Cardiac muscle cell (in vitro differentiated cells and primary cell): ENCODE measurements around the gene SOCS4. TPM values are rescaled to one million over a fixed set of nuclear protein-coding genes. Genes with fewer than 3 reads are reported as not detected.

Experiments
- DNase-seq, 2 donors: peaks; one replicate each; pipeline versions ENCODE4 v3.0.0 to v3.0.0-alpha.2; 2010 to 2017; ENCODE audit warnings: low read depth in 1 of 2, low spot score in 1 of 2
- H3K27ac ChIP-seq: fragments of 200-600 bp; sonication (generic); 2 replicates; pipeline ENCODE4 v1.5.1; 2016
- H3K27me3 ChIP-seq: fragments of 200-600 bp; sonication (generic); 2 replicates; pipeline ENCODE4 v1.6.0; 2016; ENCODE audit warnings: control low read depth
- H3K36me3 ChIP-seq: fragments of 200-600 bp; sonication (generic); 2 replicates; pipeline ENCODE4 v1.5.1; 2016; ENCODE audit warnings: control low read depth
- H3K4me1 ChIP-seq: fragments of 200-600 bp; sonication (generic); 2 replicates; pipeline ENCODE4 v1.8.1; 2017; ENCODE audit warnings: low read depth, mild to moderate bottlenecking, mixed run types
- H3K4me3 ChIP-seq: fragments of 200-600 bp; sonication (generic); 2 replicates; pipeline ENCODE4 v1.5.1; 2016; ENCODE audit warnings: mild to moderate bottlenecking
- H3K9me3 ChIP-seq: fragments of 200-600 bp; sonication (generic); 2 replicates; pipeline ENCODE4 v1.5.1; 2017; ENCODE audit warnings: low read depth, mild to moderate bottlenecking, control low read depth
- polyA plus RNA-seq: library from polyadenylated mRNA; unstranded; fragments of >200 nt; fragmentation: Nextera tagmentation; extraction: Ambion mirVana; gene quantifications from 2 replicates; pipeline ENCODE4 v1.2.1, GENCODE V29; 2016
- total RNA-seq: library from RNA; depleted of rRNA; stranded (reverse); fragments of >200 nt; gene quantifications from 2 replicates; pipeline ENCODE4 v1.2.3, GENCODE V29; 2016
- TF ChIP-seq, protein P1 (sequence below): IDR thresholded peaks from 2 replicates; pipeline ENCODE4 v1.5.1; 2012; ENCODE audit warnings: low read depth, mild to moderate bottlenecking, low read length

Gene SOCS4, protein sequence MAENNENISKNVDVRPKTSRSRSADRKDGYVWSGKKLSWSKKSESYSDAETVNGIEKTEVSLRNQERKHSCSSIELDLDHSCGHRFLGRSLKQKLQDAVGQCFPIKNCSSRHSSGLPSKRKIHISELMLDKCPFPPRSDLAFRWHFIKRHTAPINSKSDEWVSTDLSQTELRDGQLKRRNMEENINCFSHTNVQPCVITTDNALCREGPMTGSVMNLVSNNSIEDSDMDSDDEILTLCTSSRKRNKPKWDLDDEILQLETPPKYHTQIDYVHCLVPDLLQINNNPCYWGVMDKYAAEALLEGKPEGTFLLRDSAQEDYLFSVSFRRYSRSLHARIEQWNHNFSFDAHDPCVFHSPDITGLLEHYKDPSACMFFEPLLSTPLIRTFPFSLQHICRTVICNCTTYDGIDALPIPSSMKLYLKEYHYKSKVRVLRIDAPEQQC
- 6.0 and 8.5 TPM in 2 replicates for total RNA-seq
- polyA plus RNA-seq = 6.5 and 8.4 TPM in 2 replicates

DNA sequence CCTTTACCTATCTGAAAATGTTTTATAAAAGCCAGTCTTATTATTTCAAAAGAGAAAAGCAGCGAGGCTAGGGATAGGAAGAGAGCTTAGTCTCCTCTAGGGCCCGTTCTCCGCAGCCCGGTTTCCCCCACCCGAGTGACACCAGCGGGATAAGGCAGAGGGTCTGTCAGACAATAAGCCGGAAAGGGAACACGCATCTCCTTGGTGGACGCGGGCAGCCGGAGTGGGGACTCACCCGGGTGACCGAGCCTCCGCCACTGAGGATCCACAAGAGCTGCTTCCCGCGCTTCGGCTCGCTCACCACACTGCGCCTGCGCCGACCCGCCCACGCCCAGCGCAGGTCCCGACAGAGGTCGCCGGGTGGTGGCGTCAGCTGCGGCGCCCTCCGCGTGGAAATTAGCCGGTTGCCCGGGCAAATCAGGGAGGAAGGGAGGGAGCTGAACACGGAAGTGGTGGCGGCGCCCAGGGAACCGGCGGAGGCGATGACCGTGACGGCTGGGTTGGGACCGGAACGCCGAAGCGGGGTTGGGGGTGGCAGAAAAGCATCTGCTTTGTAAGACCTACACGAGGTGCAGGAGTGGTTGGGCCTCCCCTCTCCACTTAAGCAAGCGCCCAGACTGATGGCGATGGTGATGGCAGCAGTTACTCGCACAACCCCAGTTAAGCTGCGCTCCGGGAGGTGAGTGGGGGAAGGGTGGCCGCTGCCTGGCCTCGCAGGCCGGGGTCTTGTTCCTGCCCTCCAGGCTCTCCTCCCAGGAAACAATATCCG, at the start of gene SOCS4, which contains the start of gene WDHD1:
TSS of gene SOCS4 (plus strand) at position 444 of the 769 bp plus-strand sequence. CDS start 15,806 bp downstream, outside the sequence.
TSS of gene WDHD1 (minus strand) at position 307 of the 769 bp plus-strand sequence. CDS start 312 bp downstream, outside the sequence.
- no peaks in the 10 kb centered on the region for H3K9me3 ChIP-seq
- peak; percentile 94 to 95 for DNase-seq
- peak within 1 kb of the TSS; percentile 47 for H3K27ac ChIP-seq
- TF ChIP-seq, protein P1, sequence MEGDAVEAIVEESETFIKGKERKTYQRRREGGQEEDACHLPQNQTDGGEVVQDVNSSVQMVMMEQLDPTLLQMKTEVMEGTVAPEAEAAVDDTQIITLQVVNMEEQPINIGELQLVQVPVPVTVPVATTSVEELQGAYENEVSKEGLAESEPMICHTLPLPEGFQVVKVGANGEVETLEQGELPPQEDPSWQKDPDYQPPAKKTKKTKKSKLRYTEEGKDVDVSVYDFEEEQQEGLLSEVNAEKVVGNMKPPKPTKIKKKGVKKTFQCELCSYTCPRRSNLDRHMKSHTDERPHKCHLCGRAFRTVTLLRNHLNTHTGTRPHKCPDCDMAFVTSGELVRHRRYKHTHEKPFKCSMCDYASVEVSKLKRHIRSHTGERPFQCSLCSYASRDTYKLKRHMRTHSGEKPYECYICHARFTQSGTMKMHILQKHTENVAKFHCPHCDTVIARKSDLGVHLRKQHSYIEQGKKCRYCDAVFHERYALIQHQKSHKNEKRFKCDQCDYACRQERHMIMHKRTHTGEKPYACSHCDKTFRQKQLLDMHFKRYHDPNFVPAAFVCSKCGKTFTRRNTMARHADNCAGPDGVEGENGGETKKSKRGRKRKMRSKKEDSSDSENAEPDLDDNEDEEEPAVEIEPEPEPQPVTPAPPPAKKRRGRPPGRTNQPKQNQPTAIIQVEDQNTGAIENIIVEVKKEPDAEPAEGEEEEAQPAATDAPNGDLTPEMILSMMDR = no peak
- no peaks in the 10 kb centered on the region for H3K36me3 ChIP-seq
- no peaks in the 10 kb centered on the region for H3K27me3 ChIP-seq
- peak within 1 kb of the TSS; percentile 62 for H3K4me3 ChIP-seq
- peaks cover 31% of the 10 kb centered on the region for H3K4me1 ChIP-seq

DNA sequence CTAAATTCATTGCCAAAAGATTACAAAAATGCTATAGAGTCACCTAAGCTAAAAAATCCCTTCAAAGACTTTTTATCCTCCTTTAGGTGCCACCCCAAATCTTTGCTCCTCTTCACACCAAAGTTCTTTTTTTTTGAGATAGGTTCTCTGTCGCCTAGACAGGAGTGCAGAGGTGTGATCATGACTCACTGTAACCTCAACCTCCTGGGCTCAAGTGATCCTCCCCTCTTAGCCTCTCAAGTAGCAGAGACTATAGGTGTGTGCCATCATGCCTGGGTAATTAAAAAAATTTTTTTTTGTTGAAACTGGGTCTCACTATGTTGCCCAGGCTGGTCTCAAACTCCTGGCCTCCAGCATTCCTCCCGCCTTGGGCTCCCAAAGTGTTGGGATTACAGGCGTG, 48.0 kb upstream of the SOCS4 start:
- no peaks in the 10 kb centered on the region for H3K36me3 ChIP-seq
- DNase-seq = no peak
- no peaks in the 10 kb centered on the region for H3K9me3 ChIP-seq
- no peaks in the 10 kb centered on the region for H3K27me3 ChIP-seq
- no peaks in the 10 kb centered on the region for H3K4me1 ChIP-seq
- no peak overlapping the region for H3K27ac ChIP-seq
- H3K4me3 ChIP-seq = no peak overlapping the region
- TF ChIP-seq, protein P1 = no peak

DNA sequence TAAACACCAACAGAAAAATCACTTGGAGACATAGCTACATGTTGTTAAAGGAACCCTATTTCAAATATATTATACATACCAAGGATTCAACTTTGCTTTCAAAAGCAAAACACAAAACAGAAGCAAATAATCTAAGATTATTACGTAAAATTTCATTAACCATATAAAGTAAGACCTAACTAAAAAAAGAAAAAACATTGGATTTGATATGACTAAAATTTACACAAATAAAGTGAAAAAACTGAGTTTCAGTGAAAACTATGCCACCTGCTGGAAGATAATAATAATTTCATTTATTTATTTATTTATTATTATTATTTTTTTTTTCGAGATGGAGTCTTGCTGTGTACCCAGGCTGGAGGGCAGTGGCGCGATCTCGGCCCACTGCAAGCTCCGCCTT, 45.3 kb upstream of the SOCS4 start:
- Histone ChIP-seq H3K4me1 (no peaks in the 10 kb centered on the region), H3K4me3 (no peak overlapping the region), H3K27ac (no peak overlapping the region), H3K9me3 (no peaks in the 10 kb centered on the region), H3K27me3 (no peaks in the 10 kb centered on the region), H3K36me3 (no peaks in the 10 kb centered on the region)
- TF ChIP-seq, protein P1 = peak; percentile 12
- DNase-seq = peak in 1 of 2 donors; percentile 41

DNA sequence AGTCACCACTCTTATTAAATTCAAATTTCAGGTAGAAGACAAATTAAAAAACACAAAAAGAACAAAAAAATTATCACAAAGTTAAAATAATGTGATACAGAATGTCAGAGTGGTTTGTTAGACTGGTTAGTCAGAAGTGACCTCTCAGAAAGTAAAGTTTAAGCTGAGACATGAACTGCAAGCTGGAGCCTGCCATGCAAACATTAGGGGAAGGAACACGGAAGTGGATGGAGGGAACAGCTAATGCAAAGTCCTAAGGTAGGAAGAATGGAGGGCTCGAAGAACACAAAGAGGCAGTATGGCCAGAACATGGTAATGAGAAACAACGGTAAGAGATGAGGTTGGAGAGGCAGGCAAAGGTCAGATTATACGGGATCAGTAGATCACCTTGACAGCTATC, 41.9 kb upstream of the SOCS4 start:
- DNase-seq = no peak
- no peaks in the 10 kb centered on the region for H3K27me3 ChIP-seq
- no peak overlapping the region for H3K27ac ChIP-seq
- TF ChIP-seq, protein P1 = no peak
- H3K4me3 ChIP-seq = no peak overlapping the region
- no peaks in the 10 kb centered on the region for H3K9me3 ChIP-seq
- peaks cover 13% of the 10 kb centered on the region for H3K36me3 ChIP-seq
- no peaks in the 10 kb centered on the region for H3K4me1 ChIP-seq

DNA sequence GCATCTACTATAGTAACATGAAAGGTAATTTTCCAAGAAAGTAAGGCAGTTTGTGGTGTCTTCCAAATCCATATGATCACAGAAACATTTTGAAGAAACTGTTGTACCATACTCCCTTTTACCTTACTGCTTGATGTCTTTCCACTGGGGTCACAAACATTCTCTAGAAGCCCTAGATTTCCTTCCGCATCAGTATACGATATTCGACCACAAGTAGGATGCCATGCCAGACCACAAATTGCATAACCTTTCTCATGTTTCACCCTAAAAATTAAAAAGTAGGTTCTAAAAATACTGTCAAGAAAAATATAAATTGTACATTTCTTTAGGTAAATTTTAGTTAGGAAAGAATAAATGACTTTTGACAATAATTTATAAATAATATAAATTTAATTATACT, 26.7 kb upstream of the SOCS4 start:
- TF ChIP-seq, protein P1 = no peak
- H3K36me3 ChIP-seq = no peaks in the 10 kb centered on the region
- DNase-seq = peak in 1 of 2 donors; percentile 70
- H3K9me3 ChIP-seq = no peaks in the 10 kb centered on the region
- H3K27me3 ChIP-seq = no peaks in the 10 kb centered on the region
- H3K4me3 ChIP-seq = no peak overlapping the region
- H3K4me1 ChIP-seq = no peaks in the 10 kb centered on the region
- no peak overlapping the region for H3K27ac ChIP-seq
